Neural cell (in vitro differentiated cells): ENCODE data around the gene ARHGAP10. TPM values are rescaled to one million over a fixed set of nuclear protein-coding genes. Genes with fewer than 3 reads are reported as not detected.

Experiments
- H2AFZ ChIP-seq: fragments of 200-600, 300-800 bp; sonication (generic), shearing (Covaris generic); 2 replicates; pipeline ENCODE4 v1.6.0; 2014; ENCODE audit warnings: low read depth, mild to moderate bottlenecking, antibody characterized with exemption, low read length, moderate library complexity
- H3F3A ChIP-seq: fragments of 200-600 bp; shearing (Covaris generic); 2 replicates; pipeline ENCODE4 v1.6.1; 2016; ENCODE audit warnings: mild to moderate bottlenecking, moderate library complexity, mixed read lengths, antibody characterized with exemption, low read length; ENCODE audit not compliant: insufficient read depth, poor library complexity, severe bottlenecking
- H3K27ac ChIP-seq: fragments of 200-600, 300-800 bp; sonication (generic), shearing (Covaris generic); 2 replicates; pipeline ENCODE4 v1.5.1; 2014; ENCODE audit warnings: mild to moderate bottlenecking, low read length, moderate library complexity
- H3K27me3 ChIP-seq: fragments of 300-800, 200-600 bp; sonication (generic), shearing (Covaris generic); 2 replicates; pipeline ENCODE4 v1.6.0; 2014; ENCODE audit warnings: mild to moderate bottlenecking, low read depth, low read length, moderate library complexity; ENCODE audit not compliant: insufficient read depth
- H3K36me3 ChIP-seq: fragments of 300-800, 200-600 bp; sonication (generic), shearing (Covaris generic); 2 replicates; pipeline ENCODE4 v1.5.1; 2014; ENCODE audit warnings: mild to moderate bottlenecking, antibody characterized with exemption, low read length, moderate library complexity; ENCODE audit not compliant: insufficient read depth
- H3K4me2 ChIP-seq: fragments of 300-800, 200-600 bp; sonication (generic), shearing (Covaris generic); 2 replicates; pipeline ENCODE4 v1.6.0; 2014; ENCODE audit warnings: mild to moderate bottlenecking, low read length
- H3K4me3 ChIP-seq: fragments of 300-800, 200-600 bp; sonication (generic), shearing (Covaris generic); 2 replicates; pipeline ENCODE4 v1.5.1; 2014; ENCODE audit warnings: mild to moderate bottlenecking, low read length, moderate library complexity
- H3K79me2 ChIP-seq: fragments of 200-600 bp; shearing (Covaris generic); replicated peaks from 2 replicates; pipeline ENCODE4 v1.6.0; 2014; ENCODE audit warnings: mild to moderate bottlenecking, low read length, moderate library complexity; ENCODE audit not compliant: insufficient read depth
- H3K9ac ChIP-seq: fragments of 300-800, 200-600 bp; sonication (generic), shearing (Covaris generic); 2 replicates; pipeline ENCODE4 v1.6.1; 2016; ENCODE audit warnings: mild to moderate bottlenecking, low read length, mixed read lengths
- H3K9me2 ChIP-seq: fragments of 200-600 bp; shearing (Covaris generic); 2 replicates; pipeline ENCODE4 v1.6.1; 2016; ENCODE audit warnings: mild to moderate bottlenecking, low read length, mixed read lengths; ENCODE audit not compliant: insufficient read depth
- H3K9me3 ChIP-seq: fragments of 200-600, 300-800 bp; sonication (generic), shearing (Covaris generic); 2 replicates; pipeline ENCODE4 v1.6.1; 2016; ENCODE audit warnings: mild to moderate bottlenecking, mixed run types, low read length, moderate library complexity, mixed read lengths
- H4K20me1 ChIP-seq: fragments of 200-600 bp; shearing (Covaris generic); 2 replicates; pipeline ENCODE4 v1.6.1; 2016; ENCODE audit warnings: mild to moderate bottlenecking, mixed run types; ENCODE audit not compliant: insufficient read depth
- EP300 ChIP-seq: fragments of 450-650 bp; conservative IDR thresholded peaks from 2 replicates; pipeline ENCODE4 v1.6.1; 2014; ENCODE audit warnings: antibody characterized with exemption, mild to moderate bottlenecking, moderate library complexity; ENCODE audit not compliant: poor library complexity, severe bottlenecking
- EZH2 ChIP-seq: fragments of 200-600, 300-800 bp; shearing (Covaris generic), sonication (generic); IDR thresholded peaks from 2 replicates; pipeline ENCODE4 v1.6.1; 2014; ENCODE audit warnings: antibody characterized with exemption, low read length, borderline replicate concordance, mild to moderate bottlenecking; ENCODE audit not compliant: insufficient read depth, poor library complexity, severe bottlenecking
- MXI1 ChIP-seq: fragments of 450-650 bp; conservative IDR thresholded peaks from 2 replicates; pipeline ENCODE4 v1.6.1; 2014; ENCODE audit warnings: antibody characterized with exemption, mild to moderate bottlenecking; ENCODE audit not compliant: poor library complexity, severe bottlenecking
- POLR2AphosphoS5 ChIP-seq: IDR thresholded peaks from 2 replicates; pipeline ENCODE4 v1.6.1; 2012
- RAD21 ChIP-seq: fragments of 450-650 bp; conservative IDR thresholded peaks from 2 replicates; pipeline ENCODE4 v1.6.1; 2014; ENCODE audit warnings: antibody characterized with exemption, mild to moderate bottlenecking, moderate library complexity
- REST ChIP-seq: IDR thresholded peaks from 2 replicates; pipeline ENCODE4 v1.6.1; 2012; ENCODE audit warnings: borderline replicate concordance
- SMC3 ChIP-seq: fragments of 450-650 bp; conservative IDR thresholded peaks from 2 replicates; pipeline ENCODE4 v1.6.1; 2014; ENCODE audit warnings: antibody characterized with exemption, mild to moderate bottlenecking, moderate library complexity; ENCODE audit not compliant: poor library complexity
- TAF1 ChIP-seq: IDR thresholded peaks from 2 replicates; pipeline ENCODE4 v1.6.1; 2012; ENCODE audit warnings: low read depth
- polyA plus RNA-seq: library from polyadenylated mRNA; depleted of rRNA; stranded (reverse); fragments of >200 nt; gene quantifications from 2 replicates; pipeline ENCODE4 v1.2.3, GENCODE V29; 2014
- TF ChIP-seq, protein P1 (sequence below): fragments of 450-650 bp; IDR thresholded peaks from 2 replicates; pipeline ENCODE4 v1.5.1; 2014; ENCODE audit warnings: antibody characterized with exemption, mild to moderate bottlenecking, moderate library complexity; ENCODE audit not compliant: poor library complexity, severe bottlenecking

The ARHGAP10 gene
- polyA plus RNA-seq, 1 donor from 2014 or later, result 1.2 TPM

GRCh38 chr4:148108766-148109165, 376.9 kb downstream of the ARHGAP10 start:
- no peaks in the 10 kb centered on the region for H3K36me3 ChIP-seq
- no peaks in the 10 kb centered on the region for H4K20me1 ChIP-seq
- H3K4me2 ChIP-seq, result no peak overlapping the region
- H2AFZ ChIP-seq, result no peak overlapping the region
- no peaks in the 10 kb centered on the region for H3K27me3 ChIP-seq
- TF ChIP-seq POLR2AphosphoS5, result no peak
- H3K9me2 ChIP-seq, result no peaks in the 10 kb centered on the region
- H3F3A ChIP-seq, result no peaks in the 10 kb centered on the region
- H3K4me3 ChIP-seq, result no peak overlapping the region
- no peaks in the 10 kb centered on the region for H3K9me3 ChIP-seq
- no peak overlapping the region for H3K27ac ChIP-seq
- H3K9ac ChIP-seq, result no peak overlapping the region
- no peaks in the 10 kb centered on the region for H3K79me2 ChIP-seq

DNA sequence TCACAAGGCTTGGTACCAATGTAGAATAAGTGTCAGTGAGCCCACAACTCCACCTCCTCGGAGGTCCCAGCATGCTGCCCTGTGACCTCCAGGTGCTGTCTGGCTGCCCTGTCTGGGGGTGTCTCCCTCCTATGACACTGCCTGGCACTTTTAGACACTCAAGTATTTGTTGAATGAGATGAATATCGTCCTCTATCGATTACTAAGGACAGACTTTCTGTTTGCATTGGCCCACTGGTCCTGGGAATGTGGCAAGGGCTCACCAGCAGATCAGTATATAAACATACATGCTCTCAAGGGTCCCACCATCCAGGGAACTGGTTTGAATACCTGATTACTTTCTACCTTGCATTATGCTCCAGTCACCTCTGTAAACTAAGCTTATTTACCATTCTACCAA, 377.3 kb downstream of the ARHGAP10 start:
- H3K4me2 ChIP-seq, result no peak overlapping the region

More for the DNA sequence above, 377.3 kb downstream of the ARHGAP10 start:
- Histone ChIP-seq H3K9me2 (no peaks in the 10 kb centered on the region), H3F3A (no peaks in the 10 kb centered on the region), H2AFZ (no peak overlapping the region), H3K4me3 (no peak overlapping the region), H3K9ac (no peak overlapping the region), H3K27me3 (no peaks in the 10 kb centered on the region), H3K27ac (no peak overlapping the region), H3K36me3 (no peaks in the 10 kb centered on the region), H3K79me2 (no peaks in the 10 kb centered on the region), H3K9me3 (no peaks in the 10 kb centered on the region), H4K20me1 (no peaks in the 10 kb centered on the region)
- no peak for TF ChIP-seq SMC3
- TF ChIP-seq TAF1, result no peak
- TF ChIP-seq MXI1, result no peak
- TF ChIP-seq EP300, result no peak
- TF ChIP-seq REST, result no peak
- no peak for TF ChIP-seq POLR2AphosphoS5
- TF ChIP-seq EZH2, result no peak
- TF ChIP-seq, protein P1, sequence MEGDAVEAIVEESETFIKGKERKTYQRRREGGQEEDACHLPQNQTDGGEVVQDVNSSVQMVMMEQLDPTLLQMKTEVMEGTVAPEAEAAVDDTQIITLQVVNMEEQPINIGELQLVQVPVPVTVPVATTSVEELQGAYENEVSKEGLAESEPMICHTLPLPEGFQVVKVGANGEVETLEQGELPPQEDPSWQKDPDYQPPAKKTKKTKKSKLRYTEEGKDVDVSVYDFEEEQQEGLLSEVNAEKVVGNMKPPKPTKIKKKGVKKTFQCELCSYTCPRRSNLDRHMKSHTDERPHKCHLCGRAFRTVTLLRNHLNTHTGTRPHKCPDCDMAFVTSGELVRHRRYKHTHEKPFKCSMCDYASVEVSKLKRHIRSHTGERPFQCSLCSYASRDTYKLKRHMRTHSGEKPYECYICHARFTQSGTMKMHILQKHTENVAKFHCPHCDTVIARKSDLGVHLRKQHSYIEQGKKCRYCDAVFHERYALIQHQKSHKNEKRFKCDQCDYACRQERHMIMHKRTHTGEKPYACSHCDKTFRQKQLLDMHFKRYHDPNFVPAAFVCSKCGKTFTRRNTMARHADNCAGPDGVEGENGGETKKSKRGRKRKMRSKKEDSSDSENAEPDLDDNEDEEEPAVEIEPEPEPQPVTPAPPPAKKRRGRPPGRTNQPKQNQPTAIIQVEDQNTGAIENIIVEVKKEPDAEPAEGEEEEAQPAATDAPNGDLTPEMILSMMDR, result no peak
- TF ChIP-seq RAD21, result no peak
